ENCODE results near the gene OR11H6.
"Not testable (repeated sequence)": the region's sequence is repeated elsewhere in the genome, so short reads cannot be mapped to it uniquely, and the experiment has no call there.

The OR11H6 gene

GRCh38 chr14:20262642-20263128 lies 39.2 kb downstream of the OR11H6 start:
- DNase-seq (ENCODE audit: low read depth): peak; percentile 79

GRCh38 chr14:20264361-20264760 lies 40.9 kb downstream of the OR11H6 start:
- DNase-seq (ENCODE audit: low read depth): not testable (repeated sequence)

GRCh38 chr14:20274062-20274461 lies 50.6 kb downstream of the OR11H6 start:
- no peak for DNase-seq (ENCODE audit: low read depth)

Measured in HS-5 (cell line).